GM12878 (cell line): Measurements from ENCODE around the gene GPT2.

ENCODE experiments used
- BCL3 ChIP-seq: IDR thresholded peaks from 2 replicates; pipeline ENCODE4 v1.6.1; 2011; ENCODE audit warnings: borderline replicate concordance, low read depth, mild to moderate bottlenecking, moderate library complexity, low read length; ENCODE audit not compliant: insufficient read depth, poor library complexity, severe bottlenecking
- BRCA1 ChIP-seq: IDR thresholded peaks from 2 replicates; pipeline ENCODE4 v1.6.1; 2011; ENCODE audit warnings: low read depth, low read length, improper control_type of control experiment
- CHD1 ChIP-seq: IDR thresholded peaks from 2 replicates; pipeline ENCODE4 v1.6.1; 2012; ENCODE audit warnings: low read depth, low read length, improper control_type of control experiment
- CHD2 ChIP-seq: IDR thresholded peaks from 2 replicates; pipeline ENCODE4 v1.6.1; 2011; ENCODE audit warnings: low read depth, low read length, improper control_type of control experiment, borderline replicate concordance
- CTCF ChIP-seq, 3 experiments: IDR thresholded peaks in 2 of 3; conservative IDR thresholded peaks in 1 of 3; 2 replicates each; pipeline ENCODE4 v1.5.1; 2011; ENCODE audit warnings: low read depth in 3 of 3, low read length in 3 of 3, mild to moderate bottlenecking in 3 of 3, control low read depth in 2 of 3, moderate library complexity in 2 of 3, inconsistent platforms in 1 of 3, mixed read lengths in 1 of 3; ENCODE audit not compliant: control insufficient read depth in 2 of 3, insufficient read depth in 1 of 3; ENCODE audit errors: extremely low read depth in 1 of 3
- EZH2 ChIP-seq: IDR thresholded peaks from 2 replicates; pipeline ENCODE4 v1.6.1; 2012; ENCODE audit warnings: low read depth, mild to moderate bottlenecking, control low read depth, inconsistent platforms, low read length, borderline replicate concordance; ENCODE audit not compliant: control insufficient read depth
- HDAC2 ChIP-seq: fragments of 200-600 bp; sonication (generic); IDR thresholded peaks from 2 replicates; pipeline ENCODE4 v1.6.1; 2017
- MYC ChIP-seq: IDR thresholded peaks from 2 replicates; pipeline ENCODE4 v1.6.1; 2011; ENCODE audit warnings: mild to moderate bottlenecking, low read length, moderate library complexity, inconsistent platforms; ENCODE audit not compliant: insufficient read depth, insufficient replicate concordance, insufficient read length, severe bottlenecking
- NR2C2 ChIP-seq: IDR thresholded peaks from 2 replicates; pipeline ENCODE4 v1.6.1; 2011; ENCODE audit warnings: borderline replicate concordance, low read depth; ENCODE audit not compliant: control insufficient read depth, insufficient read length
- POLR2A ChIP-seq: IDR thresholded peaks from 2 replicates; pipeline ENCODE4 v1.6.1; 2011; ENCODE audit warnings: low read depth, mild to moderate bottlenecking, low read length
- TCF7 ChIP-seq: IDR thresholded peaks from 2 replicates; pipeline ENCODE4 v1.6.1; 2014; ENCODE audit warnings: antibody characterized with exemption, borderline replicate concordance
- TF ChIP-seq, protein P1 (sequence below): IDR thresholded peaks from 2 replicates; pipeline ENCODE4 v1.6.1; 2011; ENCODE audit warnings: low read depth, mild to moderate bottlenecking, low read length, moderate library complexity, borderline replicate concordance; ENCODE audit errors: extremely low read depth

GRCh38 chr16:46889245-46889941 lies 5.2 kb downstream of the GPT2 start:
- TF ChIP-seq NR2C2: no peak
- no peak for TF ChIP-seq CTCF (IDR thresholded peaks at IDR 0.05 in 2 of 3, conservative IDR thresholded peaks at IDR 0.05 in 1 of 3; ENCODE audit: control insufficient read depth in 2 of 3, extremely low read depth in 1 of 3, insufficient read depth in 1 of 3, low read depth in 3 of 3, low read length in 3 of 3)
- TF ChIP-seq CHD2: no peak
- no peak for TF ChIP-seq TCF7
- TF ChIP-seq MYC: no peak
- TF ChIP-seq POLR2A: no peak
- TF ChIP-seq BRCA1: no peak
- no peak for TF ChIP-seq BCL3
- TF ChIP-seq EZH2: no peak
- TF ChIP-seq HDAC2: no peak
- TF ChIP-seq CHD1: no peak
- TF ChIP-seq, protein P1, sequence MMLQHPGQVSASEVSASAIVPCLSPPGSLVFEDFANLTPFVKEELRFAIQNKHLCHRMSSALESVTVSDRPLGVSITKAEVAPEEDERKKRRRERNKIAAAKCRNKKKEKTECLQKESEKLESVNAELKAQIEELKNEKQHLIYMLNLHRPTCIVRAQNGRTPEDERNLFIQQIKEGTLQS: no peak
